Smooth muscle cell (in vitro differentiated cells): Measurements from ENCODE around the gene FBXL13. TPM values are rescaled to one million over a fixed set of nuclear protein-coding genes. Genes with fewer than 3 reads are reported as not detected.

Experiments used
- DNase-seq: peaks from one replicate; lab custom pipeline; 2025; ENCODE audit not compliant: unreplicated experiment; lab: John Stamatoyannopoulos, UW
- H2AFZ ChIP-seq: fragments of 200-600 bp; sonication (generic); 2 replicates; pipeline ENCODE4 v1.6.0; 2016; ENCODE audit warnings: antibody characterized with exemption, low read depth, mild to moderate bottlenecking
- H3F3A ChIP-seq: fragments of 200-600 bp; sonication (generic); 2 replicates; pipeline ENCODE4 v1.6.0; 2017; ENCODE audit warnings: antibody characterized with exemption, low read depth
- H3K27ac ChIP-seq: fragments of 200-600 bp; sonication (generic); 2 replicates; pipeline ENCODE4 v1.5.1; 2016; ENCODE audit warnings: low read depth, mild to moderate bottlenecking
- H3K27me3 ChIP-seq: fragments of 200-600 bp; sonication (generic); 2 replicates; pipeline ENCODE4 v1.6.1; 2016; ENCODE audit warnings: low read depth, mild to moderate bottlenecking
- H3K36me3 ChIP-seq: fragments of 200-600 bp; sonication (generic); 2 replicates; pipeline ENCODE4 v1.5.1; 2016; ENCODE audit warnings: low read depth
- H3K4me1 ChIP-seq: fragments of 200-600 bp; sonication (generic); 2 replicates; pipeline ENCODE4 v1.5.1; 2016; ENCODE audit warnings: low read depth
- H3K4me2 ChIP-seq: fragments of 200-600 bp; sonication (generic); 2 replicates; pipeline ENCODE4 v1.6.0; 2016; ENCODE audit warnings: mild to moderate bottlenecking
- H3K4me3 ChIP-seq: fragments of 200-600 bp; sonication (generic); 2 replicates; pipeline ENCODE4 v1.5.1; 2016; ENCODE audit warnings: mild to moderate bottlenecking
- H3K79me2 ChIP-seq: fragments of 200-600 bp; sonication (generic); 2 replicates; pipeline ENCODE4 v1.6.0; 2016; ENCODE audit warnings: low read depth, mild to moderate bottlenecking
- H3K9ac ChIP-seq: fragments of 200-600 bp; sonication (generic); 2 replicates; pipeline ENCODE4 v1.6.0; 2016; ENCODE audit warnings: low read depth
- H3K9me3 ChIP-seq: fragments of 200-600 bp; sonication (generic); replicated peaks from 2 replicates; pipeline ENCODE4 v1.5.1; 2016; ENCODE audit warnings: low read depth
- H4K20me1 ChIP-seq: fragments of 200-600 bp; sonication (generic); 2 replicates; pipeline ENCODE4 v1.6.0; 2016; ENCODE audit warnings: low read depth
- CTCF ChIP-seq: fragments of 200-600 bp; sonication (generic); IDR thresholded peaks from 2 replicates; pipeline ENCODE4 v1.5.1; 2017; ENCODE audit warnings: borderline replicate concordance, mild to moderate bottlenecking, antibody characterized with exemption; ENCODE audit not compliant: insufficient read depth, poor library complexity, severe bottlenecking
- WGBS: methylation state at CpG from one replicate; pipeline ENCODE4 v1.1.7; 2016; ENCODE audit warnings: low lambda C conversion rate; 5-methylcytosine and 5-hydroxymethylcytosine counted together
- polyA plus RNA-seq: library from polyadenylated mRNA; unstranded; fragments of >200 nt; fragmentation: Nextera tagmentation; extraction: Ambion mirVana; gene quantifications from 2 replicates; pipeline ENCODE4 v1.2.1, GENCODE V29; 2016
- total RNA-seq: library from RNA; depleted of rRNA; stranded (reverse); fragments of >200 nt; gene quantifications from 2 replicates; pipeline ENCODE4 v1.2.3, GENCODE V29; 2014

FBXL13 gene
- total and polyA plus RNA-seq, 2 experiments from 2014 or later, result 2.6 to 12.1 TPM

GRCh38 chr7:102988088-102988487 is 86.5 kb downstream of the FBXL13 start:
- H4K20me1 ChIP-seq, result no peaks in the 10 kb centered on the region
- WGBS, result 96% methylated on average over 2 of the region's 2 CpGs
- H3K27me3 ChIP-seq, result no peaks in the 10 kb centered on the region
- H3K79me2 ChIP-seq, result no peaks in the 10 kb centered on the region
- no peak overlapping the region for H2AFZ ChIP-seq
- no peak overlapping the region for H3K4me2 ChIP-seq
- no peak for DNase-seq
- no peak overlapping the region for H3K4me3 ChIP-seq
- no peak for TF ChIP-seq CTCF
- H3K36me3 ChIP-seq, result no peaks in the 10 kb centered on the region
- no peak overlapping the region for H3K9ac ChIP-seq
- H3K4me1 ChIP-seq, result no peaks in the 10 kb centered on the region
- H3K9me3 ChIP-seq, result no peaks in the 10 kb centered on the region
- peaks cover 5% of the 10 kb centered on the region for H3F3A ChIP-seq
- no peak overlapping the region for H3K27ac ChIP-seq

GRCh38 chr7:102985176-102985783 is 89.3 kb downstream of the FBXL13 start:
- Histone ChIP-seq H3K4me2 (no peak overlapping the region), H3K27ac (no peak overlapping the region), H3K79me2 (no peaks in the 10 kb centered on the region), H2AFZ (no peak overlapping the region), H3K4me3 (no peak overlapping the region), H3F3A (peaks cover 4% of the 10 kb centered on the region), H3K27me3 (no peaks in the 10 kb centered on the region), H3K4me1 (no peaks in the 10 kb centered on the region), H3K36me3 (no peaks in the 10 kb centered on the region), H4K20me1 (no peaks in the 10 kb centered on the region), H3K9me3 (no peaks in the 10 kb centered on the region), H3K9ac (no peak overlapping the region)
- no peak for TF ChIP-seq CTCF
- no peak for DNase-seq

- no peak overlapping the region for H3K4me3 ChIP-seq
- H3K79me2 ChIP-seq, result no peaks in the 10 kb centered on the region
- H4K20me1 ChIP-seq, result no peaks in the 10 kb centered on the region
- H2AFZ ChIP-seq, result no peak overlapping the region
- H3K36me3 ChIP-seq, result no peaks in the 10 kb centered on the region
- no peak for DNase-seq
- no peak for TF ChIP-seq CTCF
- no peaks in the 10 kb centered on the region for H3K27me3 ChIP-seq
- H3K9me3 ChIP-seq, result no peaks in the 10 kb centered on the region
- peaks cover 4% of the 10 kb centered on the region for H3F3A ChIP-seq
- no peaks in the 10 kb centered on the region for H3K4me1 ChIP-seq
- H3K4me2 ChIP-seq, result no peak overlapping the region
- H3K9ac ChIP-seq, result no peak overlapping the region
- 22% methylated on average over 7 of the region's 7 CpGs for WGBS
- no peak overlapping the region for H3K27ac ChIP-seq
These were observed 91.0 kb downstream of the FBXL13 start for GRCh38 chr7:102983602-102984001.

- DNase-seq, result no peak
- WGBS, result 100% methylated on average over 1 of the region's 1 CpG
- H3F3A ChIP-seq, result peaks cover 4% of the 10 kb centered on the region
- H3K4me1 ChIP-seq, result no peaks in the 10 kb centered on the region
- no peak for TF ChIP-seq CTCF
- no peaks in the 10 kb centered on the region for H3K9me3 ChIP-seq
- H3K27me3 ChIP-seq, result no peaks in the 10 kb centered on the region
- no peaks in the 10 kb centered on the region for H3K36me3 ChIP-seq
- no peak overlapping the region for H3K27ac ChIP-seq
- no peak overlapping the region for H3K4me2 ChIP-seq
- no peaks in the 10 kb centered on the region for H3K79me2 ChIP-seq
- H4K20me1 ChIP-seq, result no peaks in the 10 kb centered on the region
- H3K9ac ChIP-seq, result no peak overlapping the region
- H2AFZ ChIP-seq, result no peak overlapping the region
- no peak overlapping the region for H3K4me3 ChIP-seq
These were observed 92.4 kb downstream of the FBXL13 start for GRCh38 chr7:102982235-102982634.
